Measurements from ENCODE around the gene CRTC3. TPM values are rescaled to one million over a fixed set of nuclear protein-coding genes. Genes with fewer than 3 reads are reported as not detected.

CRTC3 gene
- total RNA-seq, 1 donor from 2014 or later = 21.4 TPM

- Mint-ChIP-seq H3K36me3 (ENCODE audit: low read depth, unreplicated experiment) (peaks cover 2% of the 10 kb centered on the region), H3K9me3 (ENCODE audit: unreplicated experiment) (peaks cover 2% of the 10 kb centered on the region), H3K4me1 (ENCODE audit: low read depth, unreplicated experiment) (peaks cover 18% of the 10 kb centered on the region), H3K27me3 (ENCODE audit: low read depth, unreplicated experiment) (peaks cover 21% of the 10 kb centered on the region), H3K27ac (ENCODE audit: unreplicated experiment) (peak overlapping the region; percentile 18), H3K4me3 (ENCODE audit: unreplicated experiment) (no peak overlapping the region)
- Histone ChIP-seq H3K79me2 (ENCODE audit: insufficient read depth, low read length) (no peaks in the 10 kb centered on the region), H3K9me3 (ENCODE audit: insufficient read depth, low read depth, low read length) (no peaks in the 10 kb centered on the region), H3K4me3 (ENCODE audit: insufficient read depth, low read depth, low read length) (peak overlapping the region; percentile 61), H3K9ac (ENCODE audit: low read length) (peak overlapping the region; percentile 83), H3K27me3 (ENCODE audit: insufficient read depth, low read length) (no peaks in the 10 kb centered on the region), H2AFZ (ENCODE audit: low read depth, low read length) (peak overlapping the region; percentile 89), H3K27ac (ENCODE audit: low read depth, low read length) (peak overlapping the region; percentile 61), H3K4me1 (ENCODE audit: insufficient read depth, low read length) (peaks cover 24% of the 10 kb centered on the region), H3K36me3 (ENCODE audit: insufficient read depth, low read length) (no peaks in the 10 kb centered on the region), H3K4me2 (ENCODE audit: low read length) (peak overlapping the region; percentile 90), H4K20me1 (ENCODE audit: insufficient read depth, low read length) (no peaks in the 10 kb centered on the region)
- TF ChIP-seq CTCF (IDR thresholded peaks at IDR 0.05; ENCODE audit: insufficient read depth, low read depth, low read length) = no peak
- TF ChIP-seq EZH2 (IDR thresholded peaks at IDR 0.05; ENCODE audit: insufficient read depth, low read length) = no peak
- DNase-seq (ENCODE audit: low read depth) (no peak), FAIRE-seq (no peak)
Observed at GRCh38 chr15:90664650-90665287, 135.0 kb downstream of the CRTC3 start.

GRCh38 chr15:90665288-90666134, 135.8 kb downstream of the CRTC3 start:
- H3K9me3 Mint-ChIP-seq (ENCODE audit: unreplicated experiment) = peaks cover 2% of the 10 kb centered on the region
- H4K20me1 ChIP-seq (ENCODE audit: insufficient read depth, low read length) = no peaks in the 10 kb centered on the region
- H3K27me3 Mint-ChIP-seq (ENCODE audit: low read depth, unreplicated experiment) = peaks cover 22% of the 10 kb centered on the region
- no peaks in the 10 kb centered on the region for H3K9me3 ChIP-seq (ENCODE audit: insufficient read depth, low read depth, low read length)
- H3K27ac ChIP-seq (ENCODE audit: low read depth, low read length) = peak overlapping the region; percentile 61
- TF ChIP-seq CTCF (IDR thresholded peaks at IDR 0.05; ENCODE audit: insufficient read depth, low read depth, low read length) (no peak), EZH2 (IDR thresholded peaks at IDR 0.05; ENCODE audit: insufficient read depth, low read length) (no peak)
- H3K27me3 ChIP-seq (ENCODE audit: insufficient read depth, low read length) = no peaks in the 10 kb centered on the region
- no peaks in the 10 kb centered on the region for H3K36me3 ChIP-seq (ENCODE audit: insufficient read depth, low read length)
- no peaks in the 10 kb centered on the region for H3K79me2 ChIP-seq (ENCODE audit: insufficient read depth, low read length)
- peak overlapping the region; percentile 57 for H3K4me3 Mint-ChIP-seq (ENCODE audit: unreplicated experiment)
- H2AFZ ChIP-seq (ENCODE audit: low read depth, low read length) = peak overlapping the region; percentile 89
- no peak overlapping the region for H3K27ac Mint-ChIP-seq (ENCODE audit: unreplicated experiment)
- H3K4me2 ChIP-seq (ENCODE audit: low read length) = peak overlapping the region; percentile 90
- peak; percentile 38 for DNase-seq (ENCODE audit: low read depth)
- H3K4me1 Mint-ChIP-seq (ENCODE audit: low read depth, unreplicated experiment) = peaks cover 14% of the 10 kb centered on the region
- peaks cover 2% of the 10 kb centered on the region for H3K36me3 Mint-ChIP-seq (ENCODE audit: low read depth, unreplicated experiment)
- peak overlapping the region; percentile 61 for H3K4me3 ChIP-seq (ENCODE audit: insufficient read depth, low read depth, low read length)
- H3K9ac ChIP-seq (ENCODE audit: low read length) = peak overlapping the region; percentile 83
- no peak for FAIRE-seq
- peaks cover 17% of the 10 kb centered on the region for H3K4me1 ChIP-seq (ENCODE audit: insufficient read depth, low read length)
